IMR-90 (cell line): Measurements from ENCODE around the gene TTC39A. TPM values are rescaled to one million over a fixed set of nuclear protein-coding genes. Genes with fewer than 3 reads are reported as not detected.

ENCODE experiments used
- ATAC-seq: fragments of 200-7000 bp; cut with Tn5 transposase; 2 replicates; pipeline ENCODE4 v1.9.1; 2020; ENCODE audit warnings: low read depth, mild to moderate bottlenecking, moderate library complexity
- BruUV-seq: library from RNA; stranded (reverse); fragments of 400-500 nt; replicated peaks from 2 replicates; lab custom pipeline; 2021; lab: Mats Ljungman, UMichigan
- CTCF ChIA-PET: fragments of 300-600 bp; formaldehyde crosslinking; extraction: SDS; loops from one replicate; lab custom pipeline; 2021; ENCODE audit warnings: antibody characterized with exemption; lab: Yijun Ruan, JAX
- POLR2A ChIA-PET: fragments of 300-600 bp; sonication (Branson Sonifier 250); formaldehyde crosslinking; loops from one replicate; lab custom pipeline; 2022; ENCODE audit warnings: antibody characterized with exemption; ENCODE audit not compliant: unreplicated experiment; lab: Charles Lee
- DNase-seq: peaks from one replicate; pipeline ENCODE4 v3.0.0; 2013
- H2AFZ ChIP-seq: replicated peaks from 2 replicates; pipeline ENCODE3; 2013; ENCODE audit warnings: low read length, mild to moderate bottlenecking; ENCODE audit not compliant: poor library complexity
- H2AK5ac ChIP-seq: 2 replicates; pipeline ENCODE4 v1.6.1; 2013; ENCODE audit warnings: low read depth, low read length, inconsistent platforms
- H2AK9ac ChIP-seq: replicated peaks from 2 replicates; pipeline ENCODE3; 2013; ENCODE audit warnings: mild to moderate bottlenecking, low read depth, low read length, moderate library complexity; ENCODE audit not compliant: poor library complexity
- H2BK120ac ChIP-seq: 2 replicates; pipeline ENCODE4 v1.6.1; 2013; ENCODE audit warnings: low read depth, low read length, inconsistent platforms
- H2BK15ac ChIP-seq: 3 replicates; pipeline ENCODE4 v1.6.1; 2013; ENCODE audit warnings: low read depth, low read length, inconsistent platforms
- H2BK20ac ChIP-seq: 2 replicates; pipeline ENCODE4 v1.6.1; 2013; ENCODE audit warnings: low read depth, mild to moderate bottlenecking, inconsistent platforms, low read length, moderate library complexity
- H2BK5ac ChIP-seq: 2 replicates; pipeline ENCODE4 v1.6.1; 2013; ENCODE audit warnings: mild to moderate bottlenecking, low read depth, low read length, inconsistent platforms; ENCODE audit not compliant: poor library complexity, severe bottlenecking
- H3K14ac ChIP-seq: replicated peaks from 2 replicates; pipeline ENCODE4 v1.6.1; 2013; ENCODE audit warnings: low read depth, low read length, inconsistent platforms
- H3K18ac ChIP-seq: 2 replicates; pipeline ENCODE4 v1.6.1; 2013; ENCODE audit warnings: low read depth, low read length, control low read depth
- H3K23ac ChIP-seq: 2 replicates; pipeline ENCODE4 v1.6.1; 2013; ENCODE audit warnings: low read depth, low read length, inconsistent platforms
- H3K27ac ChIP-seq: 2 replicates; pipeline ENCODE4 v1.5.1; 2013; ENCODE audit warnings: mild to moderate bottlenecking, control low read depth, low read length; ENCODE audit not compliant: insufficient read depth
- H3K27me3 ChIP-seq: 2 replicates; pipeline ENCODE4 v1.6.1; 2013; ENCODE audit warnings: low read length; ENCODE audit not compliant: control insufficient read depth, insufficient read depth
- H3K36me3 ChIP-seq: 2 replicates; pipeline ENCODE4 v1.6.1; 2013; ENCODE audit warnings: low read length, mixed read lengths; ENCODE audit not compliant: control insufficient read depth, insufficient read depth
- H3K4ac ChIP-seq: 2 replicates; pipeline ENCODE4 v1.6.1; 2013; ENCODE audit warnings: low read depth, low read length, inconsistent platforms
- H3K4me1 ChIP-seq: 2 replicates; pipeline ENCODE4 v1.6.1; 2013; ENCODE audit warnings: low read length, mixed read lengths; ENCODE audit not compliant: control insufficient read depth, insufficient read depth
- H3K4me2 ChIP-seq: 2 replicates; pipeline ENCODE4 v1.6.1; 2013; ENCODE audit warnings: low read depth, mild to moderate bottlenecking, control low read depth, low read length, moderate library complexity
- H3K4me3 ChIP-seq: 2 replicates; pipeline ENCODE4 v1.5.1; 2013; ENCODE audit warnings: low read depth, mild to moderate bottlenecking, control low read depth, low read length, moderate library complexity; ENCODE audit not compliant: insufficient read depth
- H3K56ac ChIP-seq: 2 replicates; pipeline ENCODE4 v1.6.1; 2013; ENCODE audit warnings: low read length, inconsistent platforms; ENCODE audit not compliant: insufficient read depth; ENCODE audit errors: extremely low read depth
- H3K79me1 ChIP-seq, 2 experiments: 2 replicates each; pipeline ENCODE4 v1.6.1; 2013; ENCODE audit warnings: low read length in 2 of 2, inconsistent platforms in 1 of 2, low read depth in 1 of 2
- H3K9ac ChIP-seq: 2 replicates; pipeline ENCODE4 v1.6.1; 2013; ENCODE audit warnings: low read depth, low read length, control low read depth
- H3K9me1 ChIP-seq: 2 replicates; pipeline ENCODE4 v1.6.1; 2013; ENCODE audit warnings: low read length, inconsistent platforms; ENCODE audit not compliant: insufficient read depth
- H3K9me3 ChIP-seq: 2 replicates; pipeline ENCODE4 v1.6.1; 2013; ENCODE audit warnings: low read length; ENCODE audit not compliant: control insufficient read depth, insufficient read depth
- H4K20me1 ChIP-seq: 2 replicates; pipeline ENCODE4 v1.6.1; 2013; ENCODE audit warnings: low read length, inconsistent platforms; ENCODE audit not compliant: insufficient read depth
- H4K5ac ChIP-seq: 2 replicates; pipeline ENCODE4 v1.6.1; 2013; ENCODE audit warnings: mild to moderate bottlenecking, low read depth, low read length, control low read depth
- H4K8ac ChIP-seq, 2 experiments: 2 replicates each; pipeline ENCODE4 v1.6.1; 2013; ENCODE audit warnings: low read depth in 2 of 2, low read length in 2 of 2, control low read depth in 1 of 2, inconsistent platforms in 1 of 2
- H4K91ac ChIP-seq: 2 replicates; pipeline ENCODE4 v1.6.1; 2013; ENCODE audit warnings: low read depth, low read length, inconsistent platforms; ENCODE audit not compliant: insufficient read depth
- ELK1 ChIP-seq: fragments of 150-350 bp; IDR thresholded peaks from 2 replicates; pipeline ENCODE4 v1.6.1; 2016; ENCODE audit warnings: low read depth, mild to moderate bottlenecking, low read length, moderate library complexity, borderline replicate concordance
- FOS ChIP-seq: fragments of 150-350 bp; IDR thresholded peaks from 2 replicates; pipeline ENCODE4 v1.6.1; 2016; ENCODE audit warnings: low read depth, low read length
- MAZ ChIP-seq: IDR thresholded peaks from 2 replicates; pipeline ENCODE4 v1.6.1; 2012; ENCODE audit warnings: low read depth, mild to moderate bottlenecking, low read length, improper control_type of control experiment, moderate library complexity, borderline replicate concordance
- SMC3 ChIP-seq: fragments of 150-350 bp; IDR thresholded peaks from 2 replicates; pipeline ENCODE4 v1.6.1; 2016; ENCODE audit warnings: low read depth, mild to moderate bottlenecking, antibody characterized with exemption, low read length, moderate library complexity
- WGBS, 2 experiments: methylation state at CpG; one replicate each; pipeline versions ENCODE4 v1.1.5 to v1.1.7; 2013; ENCODE audit warnings: missing lambda C conversion rate in 2 of 2; ENCODE audit not compliant: insufficient read length in 1 of 2; ENCODE audit errors: extremely low coverage in 2 of 2; 5-methylcytosine and 5-hydroxymethylcytosine counted together
- dilution Hi-C: fragments of 300-500 bp; cut with HindIII; formaldehyde crosslinking; loops from one replicate; pipeline ENCODE4 v1.14.3; 2018; ENCODE audit warnings: low sequenced_read_pairs; ENCODE audit not compliant: unreplicated experiment
- in situ Hi-C: fragments of 300-500 bp; cut with MboI; formaldehyde crosslinking; loops from 3 replicates; pipeline ENCODE4 v1.14.3; 2019; ENCODE audit warnings: low sequenced_read_pairs, inconsistent platforms, mixed read lengths
- intact Hi-C: fragments of 100-400 bp; cut with micrococcal nuclease; formaldehyde crosslinking; loops from 2 replicates; pipeline ENCODE4 v1.10.0; 2022
- polyA plus RNA-seq, 3 experiments: library from polyadenylated mRNA; depleted of rRNA; stranded (reverse); fragments of >200 nt; gene quantifications; 2 replicates each; pipeline ENCODE4 v1.2.3, GENCODE V29; 2012; ENCODE audit warnings: low replicate concordance in 1 of 3
- total RNA-seq: library from RNA; depleted of rRNA; stranded (reverse); fragments of >200 nt; gene quantifications from 2 replicates; pipeline ENCODE4 v1.2.3, GENCODE V29; 2012

The TTC39A gene
- total and polyA plus RNA-seq, 2 of the 4 experiments (the other 2 are of a cell fraction), result 0.62 to 0.72 TPM

GRCh38 chr1:51306950-51307349 is 23.4 kb downstream of the TTC39A start:
- H3K9me3 ChIP-seq, result no peaks in the 10 kb centered on the region
- no CpG with 5 or more reads among the region's 5 CpGs for WGBS, 2 experiments

More at GRCh38 chr1:51306950-51307349, 23.4 kb downstream of the TTC39A start:
- Histone ChIP-seq H3K79me1 (no peaks in the 10 kb centered on the region), H3K9ac (no peak overlapping the region), H3K23ac (no peak overlapping the region), H2BK20ac (no peak overlapping the region), H2BK15ac (no peak overlapping the region), H3K9me1 (no peaks in the 10 kb centered on the region; the same call in 1 of the 2 replicates), H3K14ac (no peak overlapping the region), H2BK120ac (no peak overlapping the region), H4K5ac (no peak overlapping the region), H3K36me3 (no peaks in the 10 kb centered on the region), H3K4ac (no peak overlapping the region), H4K91ac (no peak overlapping the region), H3K4me3 (no peak overlapping the region), H4K20me1 (no peaks in the 10 kb centered on the region), H3K18ac (no peak overlapping the region), H2AK9ac (no peak overlapping the region), H3K4me1 (peaks cover 2% of the 10 kb centered on the region; the same call in 1 of the 2 replicates), H3K27me3 (no peaks in the 10 kb centered on the region; the same call in 1 of the 2 replicates), H2AFZ (no peak overlapping the region), H3K27ac (no peak overlapping the region), H2AK5ac (no peak overlapping the region), H3K4me2 (no peak overlapping the region), H4K8ac (no peak overlapping the region), H3K56ac (no peak overlapping the region), H2BK5ac (no peak overlapping the region)
- dilution Hi-C loops, result no loop called here
- intact Hi-C loops, result no loop called here
- DNase-seq (no peak), ATAC-seq (no peak)
- no TSS peak for BruUV-seq
- TF ChIP-seq FOS (no peak), MAZ (no peak), SMC3 (no peak), ELK1 (no peak)
- POLR2A ChIA-PET, result no interaction called here
- CTCF ChIA-PET, result no interaction called here
- in situ Hi-C loops, result no loop called here
